Endodermal cell (in vitro differentiated cells): ENCODE measurements around the gene ARMC6. TPM values are rescaled to one million over a fixed set of nuclear protein-coding genes. Genes with fewer than 3 reads are reported as not detected.

Source experiments
- DNase-seq: peaks from one replicate; pipeline ENCODE4 v3.0.0-alpha.2; 2017
- H3K27ac ChIP-seq: 2 replicates; pipeline ENCODE4 v1.5.1; 2013; ENCODE audit warnings: mild to moderate bottlenecking, low read depth, low read length, moderate library complexity
- H3K27me3 ChIP-seq: 2 replicates; pipeline ENCODE4 v1.6.1; 2013; ENCODE audit warnings: mild to moderate bottlenecking, low read length, moderate library complexity; ENCODE audit not compliant: insufficient read depth, control insufficient read depth, poor library complexity, severe bottlenecking
- H3K36me3 ChIP-seq: 2 replicates; pipeline ENCODE4 v1.7.0; 2013; ENCODE audit warnings: mild to moderate bottlenecking, low read length, moderate library complexity; ENCODE audit not compliant: control insufficient read depth, insufficient read depth
- H3K4me1 ChIP-seq: one replicate; pipeline ENCODE4 v1.7.0; 2013; ENCODE audit warnings: low read length; ENCODE audit not compliant: control insufficient read depth, insufficient read depth
- H3K4me3 ChIP-seq: 2 replicates; pipeline ENCODE4 v1.5.1; 2013; ENCODE audit warnings: mild to moderate bottlenecking, low read length, moderate library complexity
- H3K9ac ChIP-seq: 2 replicates; pipeline ENCODE4 v1.6.1; 2013; ENCODE audit warnings: mild to moderate bottlenecking, low read length, moderate library complexity; ENCODE audit not compliant: poor library complexity, severe bottlenecking; ENCODE audit errors: extremely low read depth
- H3K9me3 ChIP-seq: 2 replicates; pipeline ENCODE4 v1.6.1; 2013; ENCODE audit warnings: mild to moderate bottlenecking, low read length, moderate library complexity; ENCODE audit not compliant: control insufficient read depth
- H3K27ac Mint-ChIP-seq: 2 replicates; pipeline ENCODE4 v1.8.0; 2020; ENCODE audit warnings: mixed read lengths
- H3K27me3 Mint-ChIP-seq: 2 replicates; pipeline ENCODE4 v1.8.0; 2021; ENCODE audit warnings: mild to moderate bottlenecking, mixed read lengths; ENCODE audit not compliant: insufficient read depth
- H3K36me3 Mint-ChIP-seq: 2 replicates; pipeline ENCODE4 v1.8.0; 2020; ENCODE audit warnings: low read depth, mixed read lengths
- H3K4me1 Mint-ChIP-seq: 2 replicates; pipeline ENCODE4 v1.8.0; 2020; ENCODE audit warnings: mixed read lengths
- H3K4me3 Mint-ChIP-seq: 2 replicates; pipeline ENCODE4 v1.8.0; 2020; ENCODE audit warnings: mild to moderate bottlenecking, moderate library complexity, mixed read lengths
- H3K9me3 Mint-ChIP-seq: 2 replicates; pipeline ENCODE4 v1.8.0; 2020; ENCODE audit warnings: mild to moderate bottlenecking, mixed read lengths
- WGBS, 2 experiments: methylation state at CpG; one replicate each; pipeline versions ENCODE4 v1.1.5 to v1.1.7; 2013; ENCODE audit warnings: missing lambda C conversion rate in 2 of 2, mixed read lengths in 1 of 2; ENCODE audit not compliant: insufficient coverage in 1 of 2, insufficient read length in 1 of 2; 5-methylcytosine and 5-hydroxymethylcytosine counted together
- total RNA-seq, 2 donors: library from RNA; stranded (reverse); fragmentation: NEBNext Ultra II Directional in 1 of 2; extraction: Animal tissue kit (Norgen Biotek cat#: 25700) in 1 of 2; gene quantifications; 2 replicates in 1 of 2; 3 replicates in 1 of 2; pipeline ENCODE4 v1.2.1, GENCODE V29; 2021
- TF ChIP-seq, protein P1 (sequence below): fragments of 200-600 bp; sonication (generic); conservative IDR thresholded peaks from 2 replicates; pipeline ENCODE4 v1.5.0; 2021; ENCODE audit warnings: antibody characterized with exemption, mild to moderate bottlenecking

The ARMC6 gene
- total RNA-seq, 2 donors from 2014 or later, result 26.1 to 37.8 TPM

DNA sequence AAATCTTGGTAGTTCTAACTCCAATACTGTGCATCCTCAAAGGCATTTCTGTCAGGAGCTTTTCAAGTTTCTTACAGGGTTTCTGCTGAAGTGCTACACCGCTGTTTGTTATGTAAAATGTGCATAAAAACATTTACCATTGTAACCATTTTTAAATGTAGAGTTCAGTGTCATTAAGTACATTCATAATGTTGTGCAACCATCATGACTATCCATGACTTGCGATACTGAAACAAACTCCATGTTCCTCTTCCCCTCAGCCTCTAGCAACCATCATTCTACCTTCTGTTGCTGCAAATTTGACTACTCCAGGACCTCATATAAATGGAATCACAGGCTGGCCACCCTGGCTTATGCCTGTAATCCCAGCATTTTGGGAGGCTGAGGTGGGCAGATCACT lies 16.0 kb downstream of the ARMC6 start:
- H3K9me3 Mint-ChIP-seq, result no peaks in the 10 kb centered on the region
- WGBS, 2 experiments, result 95 to 100% methylated on average over 1 to 2 of the region's 2 CpGs
- no peak overlapping the region for H3K27ac ChIP-seq
- no peak for DNase-seq
- H3K27me3 ChIP-seq, result no peaks in the 10 kb centered on the region
- H3K36me3 ChIP-seq, result peaks cover 80% of the 10 kb centered on the region
- peaks cover 33% of the 10 kb centered on the region for H3K4me1 Mint-ChIP-seq
- peaks cover 9% of the 10 kb centered on the region for H3K9me3 ChIP-seq
- H3K27ac Mint-ChIP-seq, result peak overlapping the region; percentile 64
- H3K4me1 ChIP-seq, result peaks cover 8% of the 10 kb centered on the region
- H3K27me3 Mint-ChIP-seq, result no peaks in the 10 kb centered on the region
- H3K4me3 ChIP-seq, result no peak overlapping the region
- peaks cover 73% of the 10 kb centered on the region for H3K36me3 Mint-ChIP-seq
- H3K9ac ChIP-seq, result peak overlapping the region; percentile 29
- no peak overlapping the region for H3K4me3 Mint-ChIP-seq
- TF ChIP-seq, protein P1, sequence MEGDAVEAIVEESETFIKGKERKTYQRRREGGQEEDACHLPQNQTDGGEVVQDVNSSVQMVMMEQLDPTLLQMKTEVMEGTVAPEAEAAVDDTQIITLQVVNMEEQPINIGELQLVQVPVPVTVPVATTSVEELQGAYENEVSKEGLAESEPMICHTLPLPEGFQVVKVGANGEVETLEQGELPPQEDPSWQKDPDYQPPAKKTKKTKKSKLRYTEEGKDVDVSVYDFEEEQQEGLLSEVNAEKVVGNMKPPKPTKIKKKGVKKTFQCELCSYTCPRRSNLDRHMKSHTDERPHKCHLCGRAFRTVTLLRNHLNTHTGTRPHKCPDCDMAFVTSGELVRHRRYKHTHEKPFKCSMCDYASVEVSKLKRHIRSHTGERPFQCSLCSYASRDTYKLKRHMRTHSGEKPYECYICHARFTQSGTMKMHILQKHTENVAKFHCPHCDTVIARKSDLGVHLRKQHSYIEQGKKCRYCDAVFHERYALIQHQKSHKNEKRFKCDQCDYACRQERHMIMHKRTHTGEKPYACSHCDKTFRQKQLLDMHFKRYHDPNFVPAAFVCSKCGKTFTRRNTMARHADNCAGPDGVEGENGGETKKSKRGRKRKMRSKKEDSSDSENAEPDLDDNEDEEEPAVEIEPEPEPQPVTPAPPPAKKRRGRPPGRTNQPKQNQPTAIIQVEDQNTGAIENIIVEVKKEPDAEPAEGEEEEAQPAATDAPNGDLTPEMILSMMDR, result no peak

DNA sequence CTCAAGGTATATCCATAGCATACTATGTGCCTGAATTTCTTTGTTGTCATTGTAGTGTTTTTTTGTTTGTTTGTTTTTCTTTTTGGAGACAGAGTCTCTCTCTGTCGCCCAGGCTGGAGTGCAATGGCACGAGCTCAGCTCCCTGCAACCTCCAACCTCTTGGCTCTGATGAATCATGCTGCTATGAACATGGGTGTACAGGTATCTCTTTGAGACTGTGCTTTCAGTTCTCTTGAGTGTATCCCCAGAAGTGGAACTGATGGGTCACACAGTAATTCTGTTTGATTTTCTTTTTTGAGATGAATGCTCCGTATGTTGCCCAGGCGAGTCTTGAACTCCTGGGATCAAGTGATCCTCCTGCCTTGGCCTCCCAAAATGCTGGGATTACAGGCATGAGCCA lies 16.7 kb downstream of the ARMC6 start:
- Histone ChIP-seq H3K9ac (no peak overlapping the region), H3K27me3 (no peaks in the 10 kb centered on the region), H3K36me3 (peaks cover 80% of the 10 kb centered on the region), H3K27ac (no peak overlapping the region), H3K4me1 (peaks cover 8% of the 10 kb centered on the region), H3K4me3 (no peak overlapping the region), H3K9me3 (peaks cover 9% of the 10 kb centered on the region)
- no peaks in the 10 kb centered on the region for H3K9me3 Mint-ChIP-seq
- WGBS, 2 experiments, result 97 to 98% methylated on average over 4 of the region's 4 CpGs
- no peaks in the 10 kb centered on the region for H3K27me3 Mint-ChIP-seq
- H3K36me3 Mint-ChIP-seq, result peaks cover 70% of the 10 kb centered on the region
- TF ChIP-seq, protein P1, result no peak
- H3K4me1 Mint-ChIP-seq, result peaks cover 33% of the 10 kb centered on the region
- H3K27ac Mint-ChIP-seq, result peak overlapping the region; percentile 35
- no peak for DNase-seq
- no peak overlapping the region for H3K4me3 Mint-ChIP-seq

DNA sequence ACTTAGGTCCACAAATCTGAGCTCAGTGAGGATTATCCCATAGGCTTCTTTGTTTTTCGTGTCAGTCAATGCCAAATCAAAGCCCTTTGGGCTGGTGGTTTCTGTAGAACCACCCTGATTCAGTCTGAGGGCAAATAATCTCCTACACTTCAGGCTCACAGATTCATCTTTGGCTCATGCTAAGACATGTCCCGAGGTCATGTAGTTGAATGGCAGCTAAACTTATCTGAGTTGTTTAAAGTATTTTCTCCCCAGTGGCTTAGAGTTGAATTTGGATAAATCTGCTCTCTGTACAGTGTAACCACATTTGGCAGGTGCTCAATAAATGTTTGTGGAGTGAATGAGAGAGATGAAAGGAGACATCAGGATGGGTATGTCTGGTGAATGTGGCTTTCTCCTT lies 17.3 kb downstream of the ARMC6 start:
- Mint-ChIP-seq H3K9me3 (no peaks in the 10 kb centered on the region), H3K27ac (no peak overlapping the region), H3K36me3 (peaks cover 73% of the 10 kb centered on the region), H3K4me1 (peaks cover 33% of the 10 kb centered on the region), H3K27me3 (no peaks in the 10 kb centered on the region), H3K4me3 (no peak overlapping the region)
- Histone ChIP-seq H3K9me3 (peaks cover 9% of the 10 kb centered on the region), H3K4me1 (peaks cover 8% of the 10 kb centered on the region), H3K27me3 (no peaks in the 10 kb centered on the region), H3K4me3 (peak overlapping the region; percentile 27), H3K36me3 (peaks cover 79% of the 10 kb centered on the region), H3K27ac (no peak overlapping the region), H3K9ac (no peak overlapping the region)
- DNase-seq, result no peak
- TF ChIP-seq, protein P1, result no peak
- WGBS, 2 experiments, result 88 to 100% methylated on average over 2 of the region's 2 CpGs
